NCI-H1092 treated with DMSO at 0.1 percent for 48 hours (cell line): ENCODE measurements around the gene ST6GALNAC4.

Experiments used
- DNase-seq: peaks from one replicate; lab custom pipeline; 2025; lab: John Stamatoyannopoulos, UW

Gene ST6GALNAC4

DNA sequence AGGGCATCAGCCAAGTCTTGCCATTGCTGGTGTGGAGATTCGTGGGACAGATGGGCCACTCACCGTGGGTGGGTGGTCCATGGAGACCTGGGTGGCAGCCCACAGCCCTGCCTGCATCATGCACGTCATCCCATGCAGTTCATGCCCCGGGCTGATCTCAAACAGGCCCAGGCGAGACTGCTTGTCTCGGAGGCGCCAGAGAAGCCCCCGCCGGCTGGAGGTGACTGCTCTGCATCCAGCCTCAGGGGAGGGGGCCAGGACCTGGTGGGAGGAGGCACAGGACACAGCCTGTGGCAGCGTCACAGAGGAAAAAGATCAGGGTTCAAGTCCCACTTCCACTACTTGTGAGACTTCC is 12.8 kb upstream of the ST6GALNAC4 start:
- no peak for DNase-seq

DNA sequence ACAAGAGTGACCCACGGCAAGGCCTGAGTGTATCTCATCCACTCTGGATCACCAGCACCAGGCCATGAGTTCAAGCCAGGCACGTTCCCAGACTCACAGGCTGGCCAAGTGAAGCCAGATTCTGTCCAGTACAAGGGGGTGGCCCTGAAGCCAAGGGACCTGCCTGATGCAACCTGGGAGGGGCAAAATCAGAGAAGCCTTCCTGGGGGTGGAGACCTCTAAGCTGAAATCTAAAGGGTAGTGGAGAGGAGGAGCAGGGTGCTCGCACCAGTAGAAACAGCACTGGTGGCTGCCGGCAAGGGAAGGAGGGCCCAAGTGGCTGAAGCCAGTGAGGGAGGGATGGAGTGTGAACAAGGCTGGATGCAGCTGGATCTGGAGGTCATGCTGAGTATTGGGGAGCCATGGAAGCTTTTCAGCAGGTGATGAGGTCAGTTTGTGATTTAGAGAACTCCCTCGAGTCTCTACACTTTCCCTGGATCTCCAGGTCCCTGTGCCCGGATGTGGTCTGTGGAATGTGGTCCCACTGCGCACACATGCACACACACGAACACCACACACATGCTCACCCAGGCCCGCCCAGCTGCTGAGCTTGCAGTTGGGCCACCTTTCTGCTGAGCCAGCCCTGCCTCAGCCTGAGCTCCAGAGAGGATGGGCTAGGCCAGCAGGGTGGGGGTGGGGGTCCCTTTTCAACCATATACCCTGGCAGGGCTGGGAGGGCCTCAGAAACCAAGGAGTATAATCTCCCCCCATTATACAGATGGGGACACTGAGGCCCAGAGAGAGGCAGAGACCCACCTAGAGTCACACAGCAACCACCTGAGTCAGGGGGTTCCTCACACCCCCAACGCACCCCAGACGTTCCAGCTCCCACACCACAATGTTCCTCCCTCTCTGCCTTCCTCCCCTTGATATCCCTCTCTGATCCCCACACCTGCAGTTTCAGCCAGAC is 12.1 kb upstream of the ST6GALNAC4 start:
- DNase-seq = no peak

DNA sequence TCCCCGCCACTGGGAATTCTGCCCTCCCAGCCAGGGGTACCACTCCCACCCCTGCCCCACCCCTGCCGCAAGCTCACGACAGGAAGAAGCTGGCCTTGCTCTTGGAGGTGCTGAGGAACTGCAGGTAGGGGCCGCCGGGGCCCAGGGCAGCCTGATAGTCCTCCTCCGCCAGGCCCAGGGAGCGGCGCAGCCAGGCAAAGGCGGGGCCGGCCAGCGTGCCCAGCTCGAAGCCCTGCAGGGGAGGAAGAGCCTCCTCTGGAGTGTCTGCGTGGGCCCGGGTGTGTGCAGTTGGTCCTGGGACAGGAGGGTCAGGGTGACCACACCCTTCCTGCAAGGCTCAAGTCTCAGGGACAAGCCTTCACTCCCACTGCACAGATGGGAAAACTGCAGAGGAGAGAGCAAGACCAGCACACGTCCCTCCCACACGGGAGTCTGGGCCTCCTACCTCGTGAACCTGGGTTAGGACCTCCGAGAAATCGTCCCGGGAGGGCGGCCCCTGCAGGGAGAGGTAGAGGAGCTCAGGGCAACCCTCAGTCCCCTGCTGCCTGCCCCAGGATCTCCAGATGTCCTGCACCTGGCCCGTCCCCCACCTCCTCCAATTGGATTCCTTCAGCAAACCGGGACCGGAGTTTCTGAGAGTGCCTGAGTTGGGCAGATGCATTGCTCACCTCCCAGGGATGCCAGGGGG is 11.3 kb upstream of the ST6GALNAC4 start:
- DNase-seq = no peak

DNA sequence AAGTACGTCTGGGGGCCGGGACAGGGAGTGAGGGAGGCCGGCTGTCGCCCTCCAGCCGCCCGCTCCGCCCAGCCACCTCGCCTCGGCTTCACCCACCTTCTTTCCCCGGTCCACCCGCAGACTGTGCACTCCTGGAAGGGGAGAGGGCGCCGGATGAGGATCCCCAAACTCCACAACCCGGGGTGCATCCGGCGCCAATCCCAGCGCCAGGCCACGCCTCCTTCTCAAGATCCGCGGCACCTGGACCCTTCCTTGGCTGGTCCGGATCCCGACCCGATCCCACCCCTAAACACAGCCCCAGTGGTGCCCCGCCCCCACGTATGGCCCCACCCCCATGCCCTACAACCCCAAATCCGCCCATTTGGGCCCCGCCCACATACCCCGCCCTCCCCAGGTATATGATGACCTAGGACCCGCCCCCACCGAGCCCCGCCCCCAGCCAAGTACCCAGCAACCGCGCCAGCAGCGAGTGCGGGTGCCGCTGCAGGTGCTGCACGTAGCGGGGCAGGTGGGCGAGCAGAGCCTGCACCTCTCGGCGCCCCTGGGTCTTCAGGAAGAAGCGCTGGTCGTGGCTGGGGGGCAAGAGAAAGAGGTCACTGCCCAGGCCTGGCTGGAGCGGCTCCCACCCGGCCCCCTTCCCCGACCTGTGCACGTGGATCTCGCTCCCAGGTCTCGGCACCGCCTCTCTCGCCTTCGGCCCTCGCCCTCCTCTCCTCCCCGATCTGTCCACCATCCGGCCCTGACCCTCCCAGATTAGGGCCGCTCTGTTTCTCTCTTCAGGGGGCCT is 10.6 kb upstream of the ST6GALNAC4 start:
- DNase-seq = no peak

DNA sequence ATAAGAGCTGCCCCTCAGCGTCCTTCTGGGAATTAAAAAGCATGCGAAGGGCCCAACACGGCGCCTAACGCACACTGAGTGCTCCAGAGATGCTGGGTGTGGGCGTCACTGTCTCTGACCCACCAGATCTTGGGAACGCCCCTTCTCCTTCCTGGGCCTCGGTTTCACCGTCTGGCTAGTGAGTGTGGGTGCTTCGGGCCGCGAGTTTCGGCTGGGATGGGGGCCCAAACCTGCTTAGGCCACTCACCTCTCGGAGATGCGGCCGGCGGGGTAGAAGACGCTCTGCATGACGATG is 10.0 kb upstream of the ST6GALNAC4 start:
- no peak for DNase-seq

DNA sequence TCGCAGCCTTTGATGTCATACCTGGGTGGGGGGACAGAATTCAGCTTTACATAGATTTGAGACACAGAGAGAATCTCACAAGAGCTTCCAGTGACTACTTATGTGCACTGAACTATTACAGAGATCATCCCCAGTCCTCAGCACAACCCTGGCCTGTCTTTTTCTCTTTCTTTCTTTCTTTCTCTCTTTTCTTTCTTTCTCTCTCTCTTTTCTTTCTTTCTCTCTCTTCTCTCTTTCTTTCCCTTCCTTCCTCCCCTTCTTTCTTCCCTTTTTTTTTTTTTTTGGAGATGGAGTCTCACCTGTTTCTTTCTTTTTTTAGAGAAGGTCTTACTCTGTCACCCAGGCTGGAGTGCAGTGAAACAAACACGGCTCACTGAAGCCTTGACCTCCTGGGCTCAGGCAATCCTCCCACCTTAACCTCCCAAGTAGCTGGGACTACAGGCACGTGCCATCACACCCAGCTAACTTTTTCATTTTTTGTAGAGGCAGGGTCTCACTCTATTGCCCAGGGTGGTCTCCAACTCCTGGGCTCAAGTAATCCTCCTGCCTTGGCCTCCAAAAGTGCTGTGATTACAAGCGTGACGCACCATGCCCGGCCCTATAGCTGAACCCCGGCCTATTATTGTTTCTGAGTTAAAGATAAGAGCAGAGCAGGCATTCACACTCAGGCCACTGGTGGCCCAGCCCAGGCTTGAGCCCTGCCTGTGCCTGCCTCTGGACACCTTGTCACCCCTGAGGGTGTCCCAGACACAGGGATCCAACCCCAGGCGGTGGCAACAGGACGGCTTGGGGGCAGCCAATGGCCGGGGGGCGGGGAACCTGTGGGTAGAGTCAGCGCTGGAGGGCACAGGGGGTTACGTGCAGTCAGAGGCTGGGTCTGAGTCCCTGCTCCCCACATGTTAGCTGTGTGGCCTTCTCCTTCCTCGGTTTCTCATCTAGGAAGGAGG is 9.4 kb upstream of the ST6GALNAC4 start:
- no peak for DNase-seq

DNA sequence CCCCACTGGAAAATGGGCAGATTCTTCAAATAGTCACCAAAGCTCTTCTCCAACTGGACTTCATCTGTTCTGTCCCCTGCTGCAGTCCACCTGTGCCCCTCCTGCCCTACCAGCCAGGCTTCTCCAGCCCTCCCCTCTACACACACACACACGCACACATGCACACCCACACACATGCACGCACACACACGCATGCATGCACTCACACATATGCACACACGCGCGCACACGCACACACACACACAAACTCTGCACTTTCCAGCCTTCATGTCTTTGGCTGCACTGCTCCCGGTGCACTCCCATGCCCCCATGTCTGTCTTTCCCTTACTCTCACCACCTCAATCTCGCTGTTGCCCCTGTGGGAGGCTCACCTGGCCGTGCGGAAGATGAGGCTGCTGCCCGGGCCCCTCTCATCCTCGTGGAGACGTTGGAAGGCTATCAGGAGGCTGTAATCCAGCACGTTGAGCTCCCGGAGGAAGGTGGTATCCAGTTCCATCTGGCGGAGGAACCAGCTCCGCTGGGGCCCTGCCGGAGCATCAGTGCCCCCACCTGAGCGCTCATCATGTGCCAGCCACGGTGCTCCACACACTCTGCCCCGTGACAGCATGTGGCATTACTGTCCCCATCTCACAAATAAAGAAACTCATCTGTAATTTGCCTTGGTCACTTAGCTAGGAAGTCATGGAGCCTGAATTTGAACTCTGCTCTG is 8.0 kb upstream of the ST6GALNAC4 start:
- DNase-seq = no peak

DNA sequence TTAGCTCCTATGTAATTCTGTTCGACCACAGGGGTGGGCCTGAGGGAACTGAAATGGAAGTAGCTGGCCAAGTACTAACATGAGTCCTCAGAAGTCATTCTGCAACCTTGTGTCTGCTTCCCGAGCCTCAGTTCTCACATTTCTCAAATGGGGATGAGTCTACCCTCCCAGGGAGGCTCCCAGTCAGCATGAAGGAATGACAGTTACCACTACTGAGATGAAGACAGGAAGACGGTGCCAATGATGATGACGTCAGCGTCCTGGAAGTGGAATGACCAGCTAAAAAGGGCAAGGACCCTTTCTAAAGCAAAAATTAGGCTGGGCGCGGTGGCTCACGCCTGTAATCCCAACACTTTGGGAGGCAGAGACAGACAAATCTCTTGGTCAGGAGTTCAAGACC is 6.9 kb upstream of the ST6GALNAC4 start:
- DNase-seq = no peak

DNA sequence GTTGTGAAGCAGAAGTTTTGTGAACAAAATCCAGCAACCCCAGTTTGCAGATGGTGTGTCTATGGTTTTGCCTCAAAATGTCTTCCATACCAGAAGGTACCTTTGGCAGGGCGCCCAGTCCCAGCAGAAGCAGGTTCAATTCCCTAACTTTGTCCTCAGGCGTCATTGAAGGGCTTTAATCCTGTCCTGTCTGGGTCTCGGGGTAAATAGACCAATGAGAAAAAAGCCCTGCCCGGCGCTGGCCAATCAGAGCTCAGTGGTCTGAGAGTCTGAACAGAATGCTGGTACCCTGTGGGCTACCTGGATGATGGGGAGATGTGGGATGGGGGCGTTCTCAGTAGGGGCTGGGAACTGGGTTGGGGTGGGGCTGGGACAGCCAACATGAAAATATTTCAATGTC is 6.2 kb upstream of the ST6GALNAC4 start:
- no peak for DNase-seq

DNA sequence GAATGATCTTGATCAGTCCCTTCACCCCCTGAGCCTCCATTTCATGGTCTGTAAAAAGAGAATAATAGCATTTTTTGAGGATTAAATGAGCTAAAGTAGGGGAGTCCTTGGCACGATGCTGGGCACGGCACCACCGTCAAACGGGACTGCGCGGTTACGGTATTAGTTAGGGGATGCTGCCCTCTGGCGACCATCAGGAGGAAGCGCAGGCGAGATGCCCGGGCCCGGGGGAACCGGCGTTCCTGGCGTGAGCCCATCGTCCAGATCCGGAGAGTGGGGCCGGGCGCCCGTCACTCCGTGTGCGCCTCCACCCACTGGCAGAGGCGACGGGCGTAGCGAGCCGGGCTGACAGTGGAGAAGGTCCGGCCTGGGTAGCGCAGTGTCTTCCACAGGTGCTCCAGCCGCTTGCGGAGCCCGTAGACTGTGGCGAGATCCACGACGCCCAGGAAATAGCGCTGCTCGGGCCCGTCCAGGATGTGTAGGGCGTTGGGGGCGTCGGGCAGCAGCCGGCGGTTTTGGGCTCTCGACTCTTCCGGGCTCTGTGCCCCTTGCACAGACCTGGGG is 4.8 kb upstream of the ST6GALNAC4 start:
- peak; percentile 42 for DNase-seq

DNA sequence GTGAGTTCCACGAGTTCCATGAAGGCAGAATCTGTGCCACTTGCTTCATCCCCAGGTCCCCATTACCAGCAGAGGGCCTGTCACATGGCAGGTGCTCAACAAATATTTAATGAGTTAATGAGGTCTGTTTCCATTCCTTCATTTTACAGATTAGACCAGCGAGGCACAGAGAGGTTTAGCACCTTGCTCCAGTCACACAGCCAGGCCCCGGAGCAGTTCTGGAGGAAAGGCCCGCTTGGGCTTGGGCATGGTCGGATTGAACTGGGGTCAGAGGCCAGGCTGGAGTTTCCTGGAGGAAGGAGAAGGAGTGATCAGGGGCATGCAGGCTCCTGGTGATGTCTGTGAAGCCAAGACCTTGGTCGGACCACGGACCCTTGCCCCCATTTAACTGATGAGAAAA is 4.0 kb upstream of the ST6GALNAC4 start:
- DNase-seq = no peak

DNA sequence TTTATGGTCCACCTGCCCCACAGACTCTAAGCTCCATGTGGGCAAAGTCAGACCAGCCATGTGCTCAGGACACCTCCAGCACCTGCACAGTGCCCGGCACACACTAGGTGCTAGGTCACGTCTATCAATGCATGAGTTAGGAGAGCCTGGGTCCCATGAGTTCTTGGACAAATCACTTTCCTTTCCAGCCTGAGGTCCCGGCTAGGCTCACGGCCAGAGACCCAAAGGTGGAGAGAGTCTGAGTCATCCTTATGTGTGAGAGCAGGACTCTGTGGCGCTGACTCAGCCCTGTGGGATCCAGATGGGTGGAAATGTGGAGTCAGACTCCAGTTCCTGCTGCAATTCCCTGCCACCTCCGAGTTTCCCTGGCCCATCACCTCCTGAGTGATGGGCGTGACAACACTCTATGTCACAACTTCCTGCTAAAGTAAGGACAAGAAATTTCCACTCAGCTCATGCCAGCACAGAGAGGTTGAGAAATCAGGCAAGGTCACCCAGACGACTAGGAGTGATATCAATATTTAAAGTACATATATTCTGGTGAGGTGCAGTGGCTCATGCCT is 2.5 kb upstream of the ST6GALNAC4 start:
- DNase-seq = no peak

DNA sequence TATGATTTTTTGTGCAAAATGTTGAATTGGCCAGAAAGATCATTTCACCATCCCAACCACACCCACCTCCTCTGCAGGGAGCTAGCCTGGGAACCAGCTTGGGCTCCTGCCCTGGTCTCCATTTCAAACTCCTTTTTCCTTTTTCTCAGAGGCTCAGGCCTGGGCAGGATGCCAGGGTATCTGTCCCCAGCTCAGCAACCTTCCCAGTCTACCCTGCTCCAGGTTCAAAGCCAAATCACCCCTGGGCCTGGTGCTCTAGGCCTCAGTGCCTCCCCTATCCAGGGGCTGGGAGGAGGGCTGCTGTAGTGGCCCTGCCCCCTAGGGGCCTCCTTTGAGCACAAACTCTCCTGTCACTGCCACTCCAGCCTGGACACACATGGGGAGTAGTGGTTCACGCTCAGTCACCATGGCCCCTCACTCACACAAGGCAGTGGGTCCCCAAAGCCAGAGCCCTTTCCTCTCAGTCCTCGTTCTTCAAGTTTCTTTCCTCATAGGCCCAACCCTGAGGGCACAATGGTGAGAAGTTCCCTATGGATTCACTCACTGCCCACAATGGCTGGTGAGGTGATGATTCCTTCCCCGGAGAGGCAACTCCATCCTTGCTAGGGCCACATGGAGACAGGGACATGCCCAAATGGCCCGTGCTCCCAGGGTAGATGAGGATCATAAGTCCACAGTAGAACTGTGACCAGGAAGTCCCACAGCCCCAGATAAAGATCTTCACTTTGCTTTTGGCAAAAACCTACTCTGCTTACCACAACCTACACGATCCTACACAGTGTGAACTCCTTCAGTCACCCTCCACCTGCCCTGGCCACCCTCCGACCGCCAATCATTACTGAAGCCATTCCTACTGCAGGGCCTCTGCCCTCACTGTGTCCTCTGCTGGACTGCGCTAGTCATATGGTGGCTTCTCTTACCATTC is 1.6 kb upstream of the ST6GALNAC4 start:
- no peak for DNase-seq

DNA sequence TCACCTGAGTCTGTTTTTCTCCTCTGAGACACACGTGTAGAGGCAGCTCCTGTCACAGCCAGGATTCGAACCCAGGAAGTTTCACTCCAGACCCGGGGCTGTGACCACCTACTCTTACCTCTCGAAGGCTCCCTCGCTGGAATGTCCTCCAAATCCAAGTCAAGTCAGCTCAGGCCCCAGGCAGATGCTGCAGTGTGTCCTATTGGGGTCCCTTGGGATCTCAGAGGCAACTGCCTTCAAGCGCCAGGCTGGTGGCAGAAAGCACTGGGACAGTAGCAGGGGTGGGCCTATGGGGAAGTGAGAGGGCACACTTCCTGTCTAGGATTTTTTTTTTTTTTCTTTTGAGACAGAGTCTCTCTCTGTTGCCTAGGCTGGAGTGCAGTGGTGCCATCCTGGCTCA is 762 bp upstream of the ST6GALNAC4 start:
- no peak for DNase-seq

DNA sequence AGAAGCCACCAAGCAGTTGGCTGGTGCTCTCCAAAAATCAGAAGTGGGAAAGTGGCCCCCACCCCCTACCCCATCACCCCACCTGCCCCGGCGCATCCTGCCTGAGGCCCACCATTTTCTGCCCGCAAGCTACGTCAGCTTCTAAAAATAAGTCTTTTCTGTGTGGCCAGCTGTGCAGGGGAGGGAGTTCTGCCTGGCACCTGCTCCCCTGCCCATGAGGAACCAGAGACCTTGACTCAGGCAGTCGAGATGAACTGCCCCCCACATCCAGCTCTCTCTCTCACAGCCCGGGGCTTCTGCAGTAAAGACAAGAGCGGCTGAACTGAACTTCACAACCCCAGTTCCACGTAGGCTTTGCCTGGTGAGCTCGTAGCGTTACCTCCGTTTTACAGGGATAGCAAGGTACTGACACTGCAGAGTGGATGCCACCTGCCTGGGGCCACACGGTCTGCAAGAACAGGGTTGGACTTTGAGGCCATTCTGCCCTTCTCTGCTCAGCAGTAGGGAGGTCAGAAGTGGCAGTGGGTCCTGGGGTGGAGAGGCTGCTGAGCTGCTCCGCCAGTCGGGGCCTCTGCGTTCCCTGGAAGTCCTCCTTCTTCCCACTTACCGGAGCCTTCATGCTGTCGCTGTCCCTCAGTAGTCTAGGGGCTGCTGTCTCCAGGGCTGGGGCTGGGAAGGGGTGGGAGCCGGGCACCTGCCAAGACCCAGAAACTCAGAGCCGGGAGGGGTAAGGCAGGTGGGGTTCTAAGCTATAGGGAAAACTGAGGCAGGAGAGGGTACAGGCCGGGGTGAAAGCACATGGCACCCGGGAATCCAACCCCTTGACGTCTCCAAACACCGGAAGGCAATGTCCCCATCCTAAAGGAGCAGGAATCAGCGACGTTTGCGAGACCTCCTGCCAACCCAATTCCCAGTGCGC is 781 bp downstream of the ST6GALNAC4 start:
- no peak for DNase-seq

DNA sequence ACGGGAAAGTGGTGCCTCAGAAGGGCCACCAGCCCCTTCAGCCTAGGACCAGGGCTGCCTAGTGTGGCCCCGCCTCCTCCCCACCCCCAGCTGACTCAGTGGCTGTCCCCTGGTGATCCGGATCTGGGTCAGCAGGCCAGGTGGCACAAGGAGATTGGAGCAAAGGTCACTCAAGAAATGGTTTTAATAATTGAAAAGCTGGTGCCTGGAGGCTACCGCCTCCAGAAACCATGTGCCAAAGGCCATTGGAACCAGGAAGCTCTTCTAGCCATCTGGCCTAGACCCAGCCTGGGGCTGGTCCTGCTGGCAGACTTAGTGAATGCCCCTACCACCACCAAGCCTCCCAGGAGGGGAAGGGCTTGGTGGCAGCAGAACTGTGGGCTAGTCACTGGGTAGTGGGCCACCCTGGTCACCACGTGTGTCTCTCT is 1.5 kb downstream of the ST6GALNAC4 start:
- no peak for DNase-seq

DNA sequence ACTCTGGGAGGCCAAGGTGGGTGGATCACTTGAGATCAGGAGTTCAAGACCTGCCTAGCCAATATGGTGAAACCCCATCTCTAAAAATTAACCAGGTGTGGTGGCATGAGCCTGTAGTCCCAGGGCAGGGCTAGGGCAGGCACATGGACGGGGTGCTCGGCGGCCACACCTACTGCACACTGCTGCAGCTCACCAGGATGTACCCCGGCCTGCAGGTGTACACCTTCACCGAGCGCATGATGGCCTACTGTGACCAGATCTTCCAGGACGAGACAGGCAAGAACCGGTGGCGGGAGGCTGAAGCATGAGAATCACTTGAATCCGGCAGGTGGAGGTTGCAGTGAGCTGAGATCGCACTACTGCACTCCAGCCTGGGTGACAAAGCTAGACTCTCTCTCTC is 3.2 kb downstream of the ST6GALNAC4 start:
- DNase-seq = no peak

DNA sequence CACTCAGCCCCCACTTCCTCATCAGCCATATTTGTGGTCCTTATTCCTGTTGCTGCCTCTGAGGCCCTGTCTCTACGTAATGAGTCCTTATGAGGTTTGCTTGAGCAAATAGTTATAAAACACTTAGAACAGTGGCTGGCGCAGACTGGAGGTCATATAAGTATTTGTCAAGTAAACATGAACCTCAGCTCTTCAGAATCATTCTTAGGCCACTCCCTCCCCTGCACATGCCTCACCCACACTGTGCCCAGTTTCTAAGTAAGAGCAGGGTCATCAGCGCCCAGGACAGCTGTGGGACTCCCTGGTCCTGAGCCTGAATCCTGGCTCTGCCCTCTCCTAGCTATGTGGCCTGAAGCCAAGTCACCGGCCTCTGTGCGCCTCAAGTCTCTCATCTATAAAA is 4.0 kb downstream of the ST6GALNAC4 start:
- DNase-seq = no peak
